Measurements from ENCODE around the gene MRPL28. TPM values are rescaled to one million over a fixed set of nuclear protein-coding genes. Genes with fewer than 3 reads are reported as not detected.
A peak's percentile ranks its signal among the peaks of the same experiment; 100 is the strongest.
"Not testable (repeated sequence)": the region's sequence is repeated elsewhere in the genome, so short reads cannot be mapped to it uniquely, and the experiment has no call there.

MRPL28 gene
- total RNA-seq, 1 donor from 2014 or later = 77.0 TPM

GRCh38 chr16:391885-392335 is 21.6 kb upstream of the MRPL28 start:
- peak; percentile 45 to 76 for DNase-seq (ENCODE audit: low read depth in 2 of 2)

DNA sequence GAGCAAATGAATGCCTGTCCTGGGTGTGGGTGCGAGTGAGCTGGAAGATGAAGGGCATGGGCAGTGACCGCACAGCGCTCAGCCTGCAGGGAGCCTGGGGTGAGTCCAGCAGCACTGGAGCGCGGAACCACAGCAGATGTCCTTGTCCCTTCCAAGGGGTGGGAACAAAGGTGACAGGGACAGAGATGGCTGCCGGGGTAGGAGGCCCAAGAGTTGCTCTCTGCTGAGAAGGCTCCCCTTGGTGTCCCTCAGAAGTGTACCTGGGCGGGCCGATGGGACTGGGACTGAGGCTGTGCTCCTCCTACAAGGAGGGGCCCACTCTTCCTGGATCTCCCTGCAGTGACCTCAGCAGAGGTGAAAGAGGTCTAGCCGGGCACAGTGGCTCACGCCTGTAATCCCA is 19.0 kb upstream of the MRPL28 start:
- no peak for DNase-seq (ENCODE audit: low read depth in 2 of 2)

GRCh38 chr16:387761-388666 is 17.7 kb upstream of the MRPL28 start:
- DNase-seq (ENCODE audit: low read depth in 2 of 2) = not testable (repeated sequence)

- DNase-seq (ENCODE audit: low read depth in 2 of 2) = no peak
Measured at GRCh38 chr16:386641-387156, 16.4 kb upstream of the MRPL28 start.

DNA sequence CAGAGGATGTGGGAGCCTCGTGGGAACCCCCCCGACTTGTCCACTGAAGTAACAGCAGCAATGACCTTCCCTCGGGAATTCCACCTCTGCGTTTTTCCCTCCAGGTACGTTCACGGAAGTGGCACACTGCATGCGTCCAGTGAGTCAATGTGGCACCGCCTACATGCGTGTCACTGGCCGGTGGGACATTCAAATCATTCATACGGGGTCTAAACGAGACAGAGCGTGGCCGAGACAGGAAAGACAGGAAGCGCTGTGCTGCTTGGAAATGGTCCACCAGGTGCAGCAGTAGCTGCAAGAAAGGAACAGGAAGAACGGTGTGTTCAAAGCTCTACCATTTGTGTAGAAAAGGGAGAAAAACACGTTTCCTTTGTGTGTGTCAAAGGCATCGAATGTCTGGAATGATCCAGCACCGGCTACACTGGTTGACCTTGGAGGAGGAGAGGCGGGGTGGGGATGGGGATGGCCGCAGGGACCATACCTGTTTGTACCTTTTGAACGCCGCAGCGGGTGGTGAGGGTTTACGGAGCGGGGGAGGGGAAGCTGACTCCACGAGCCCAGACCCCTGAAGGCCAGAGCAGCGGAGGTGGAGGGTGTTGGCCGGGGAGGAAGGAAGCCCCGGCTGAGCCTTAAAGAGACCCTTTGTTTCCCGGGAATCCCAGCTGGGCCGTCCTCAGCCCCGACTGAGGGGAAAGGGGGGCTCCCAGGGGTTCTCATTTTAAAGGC is 13.2 kb upstream of the MRPL28 start:
- peak; percentile 34 to 70 for DNase-seq (ENCODE audit: low read depth in 2 of 2)

DNA sequence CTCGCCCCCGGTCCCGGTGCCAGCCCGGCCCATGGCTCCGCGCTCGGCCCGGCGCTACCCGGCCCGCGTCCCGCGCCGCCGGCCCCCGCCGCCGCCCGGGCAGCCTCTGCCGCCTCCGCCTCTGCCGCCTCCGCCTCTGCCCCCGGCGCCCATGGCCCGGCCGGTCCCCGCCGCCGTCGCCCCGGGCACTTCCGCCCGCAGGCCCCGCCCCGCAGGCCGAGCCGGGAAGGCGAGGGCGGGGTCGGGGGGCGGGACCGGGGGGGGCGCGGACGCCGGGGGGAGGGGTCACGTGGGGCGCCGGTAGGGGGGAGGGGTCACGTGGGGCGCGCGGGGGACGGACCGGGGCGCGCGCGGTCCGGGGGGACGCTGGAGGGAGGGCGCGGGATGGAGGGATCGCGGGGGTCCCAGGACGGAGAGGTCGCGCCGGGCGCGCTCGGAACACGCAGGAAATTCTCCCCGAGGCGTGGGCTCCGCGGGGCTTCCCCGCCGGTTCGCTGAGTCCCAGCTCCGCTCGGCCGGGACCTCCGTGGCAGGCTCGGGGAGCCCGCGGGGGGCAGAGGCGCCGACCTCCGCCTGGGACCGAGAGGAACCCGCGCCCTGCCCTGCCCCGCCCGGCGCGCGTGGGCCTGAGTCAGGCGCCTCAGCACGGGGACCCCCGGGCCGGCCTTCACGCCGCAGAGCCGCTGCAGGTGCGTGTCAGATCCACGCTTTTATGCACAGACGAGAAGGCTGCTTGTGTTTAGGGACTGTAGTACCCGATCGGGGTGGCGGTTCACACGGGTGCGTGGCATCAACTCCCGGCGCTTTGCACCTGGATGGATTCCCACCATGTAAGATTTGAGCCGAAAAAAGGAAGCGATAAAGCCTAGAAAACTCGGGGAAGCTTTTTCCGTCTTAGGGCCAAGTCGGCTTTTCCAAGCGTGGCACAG is 11.7 kb upstream of the MRPL28 start, which contains the start of gene PGAP6:
Gene PGAP6, minus strand, starts transcription at position 190 of the 929 bp plus-strand sequence. Its CDS starts 157 bp downstream, at position 33.
- peak in 1 of 2 donors; percentile 56 for DNase-seq (ENCODE audit: low read depth in 2 of 2)

- DNase-seq (ENCODE audit: low read depth in 2 of 2) = peak in 1 of 2 donors; percentile 33
Measured at GRCh38 chr16:381012-381788, 10.9 kb upstream of the MRPL28 start.

DNA sequence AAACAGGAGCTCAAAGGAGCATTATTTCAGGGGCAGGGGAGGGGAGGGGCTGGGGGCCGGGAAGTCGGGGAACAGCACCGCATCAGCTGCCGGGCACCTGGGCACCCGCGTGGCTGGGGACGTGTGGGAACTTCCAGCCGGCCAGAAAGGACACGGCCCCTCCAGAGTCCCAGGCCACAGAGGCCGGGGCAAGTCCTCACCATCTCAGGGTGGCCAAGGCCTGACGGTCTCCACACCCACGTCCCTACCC is 10.3 kb upstream of the MRPL28 start:
- DNase-seq (ENCODE audit: low read depth in 2 of 2) = no peak

DNA sequence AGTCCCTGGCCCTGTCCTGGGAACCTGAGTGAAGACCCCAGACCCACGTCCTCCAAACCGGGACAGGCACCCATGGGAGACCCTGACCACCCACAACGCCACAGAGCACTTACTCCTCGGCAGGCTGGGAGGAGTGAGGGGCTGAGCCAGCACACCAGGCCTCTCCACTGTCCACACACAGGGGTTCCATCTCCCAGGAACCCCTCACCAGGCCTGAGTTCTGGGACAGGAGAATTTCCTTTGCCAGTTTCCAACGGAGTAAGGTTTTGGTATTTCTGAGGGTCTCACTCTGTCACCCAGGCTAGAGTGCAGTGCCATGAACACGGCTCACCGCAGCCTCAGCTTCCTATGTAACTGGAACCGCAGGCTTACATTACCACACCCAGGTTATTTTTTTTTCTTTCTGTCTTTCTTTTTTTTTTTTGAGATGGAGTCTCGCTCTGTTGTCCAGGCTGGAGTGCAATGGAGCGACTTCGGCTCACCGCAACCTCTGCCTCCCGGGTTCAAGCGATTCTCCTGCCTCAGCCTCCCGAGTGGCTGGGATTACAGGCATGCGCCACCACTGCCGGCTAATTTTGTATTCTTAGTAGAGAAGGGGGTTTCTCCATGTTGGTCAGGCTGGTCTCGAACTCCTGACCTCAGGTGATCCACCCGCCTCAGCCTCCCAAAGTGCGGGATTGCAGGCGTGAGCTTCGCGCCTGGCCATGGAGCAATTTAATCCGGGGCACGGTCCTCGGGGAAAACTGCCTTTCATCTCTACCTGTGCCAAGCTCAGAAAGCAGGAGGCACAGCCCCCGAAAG is 9.8 kb upstream of the MRPL28 start:
- DNase-seq (ENCODE audit: low read depth in 2 of 2) = no peak

DNA sequence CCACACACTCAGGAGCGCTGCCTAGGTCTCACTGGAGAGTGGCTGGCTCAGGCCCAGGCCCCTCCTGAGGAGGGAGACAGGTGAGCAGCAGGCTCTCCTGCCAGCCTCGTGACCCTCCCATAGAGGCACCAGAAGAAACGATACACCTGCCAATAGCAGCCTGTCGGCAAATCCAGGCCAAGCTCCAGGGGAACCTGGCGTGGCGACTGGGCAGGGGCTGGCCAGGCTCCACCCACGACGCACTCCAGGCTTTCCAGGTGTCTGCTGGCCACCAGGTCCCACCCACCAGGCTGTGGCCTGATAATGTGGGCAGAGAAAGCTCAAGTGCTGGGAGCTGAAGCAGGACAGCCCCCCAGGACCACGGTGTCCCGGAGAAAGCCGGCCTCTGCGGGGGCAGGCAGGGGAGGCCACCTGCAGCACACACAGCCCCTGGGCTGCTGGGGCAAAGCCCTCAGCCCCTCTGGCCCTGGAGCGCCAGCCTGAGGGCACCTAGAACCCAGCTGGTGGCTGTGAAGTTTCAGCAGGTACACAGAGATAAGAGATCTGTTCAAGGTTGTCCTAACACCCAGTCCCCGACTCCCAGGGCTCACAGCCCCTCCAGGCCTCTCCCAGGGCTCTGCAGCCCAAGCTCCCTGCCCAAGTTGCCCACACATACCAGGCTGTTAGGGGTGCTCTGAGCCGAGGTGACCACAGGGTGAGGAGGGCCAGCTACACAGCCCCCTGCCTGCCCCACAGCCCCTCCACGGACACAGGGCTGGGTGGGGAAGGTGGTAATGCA is 9.0 kb upstream of the MRPL28 start:
- no peak for DNase-seq (ENCODE audit: low read depth in 2 of 2)

DNA sequence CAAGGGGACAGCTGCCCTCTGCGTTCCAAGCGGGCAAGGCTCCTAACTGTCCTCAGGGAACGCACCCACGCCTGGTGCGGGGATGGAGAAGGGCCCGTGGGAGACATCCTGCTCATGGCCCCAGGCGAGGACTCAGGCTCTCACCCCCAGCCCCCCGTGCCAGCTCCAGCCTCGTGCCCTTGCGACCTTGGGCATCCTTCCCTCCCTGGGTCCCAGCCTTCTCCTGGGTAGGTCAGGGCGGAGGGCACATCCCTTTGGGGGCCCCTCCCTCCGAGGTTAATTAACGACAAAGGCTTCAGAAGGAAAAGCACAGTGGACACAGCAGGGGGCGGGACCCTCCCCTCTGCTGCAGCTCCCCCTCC is 8.5 kb upstream of the MRPL28 start:
- DNase-seq (ENCODE audit: low read depth in 2 of 2) = no peak

- not testable (repeated sequence) for DNase-seq (ENCODE audit: low read depth in 2 of 2)
Measured at GRCh38 chr16:378113-378820, 7.9 kb upstream of the MRPL28 start.

- DNase-seq (ENCODE audit: low read depth in 2 of 2) = no peak
Measured at GRCh38 chr16:377419-377951, 7.1 kb upstream of the MRPL28 start.

GRCh38 chr16:376817-377418 is 6.6 kb upstream of the MRPL28 start:
- no peak for DNase-seq (ENCODE audit: low read depth in 2 of 2)

GRCh38 chr16:375927-376816 is 5.8 kb upstream of the MRPL28 start:
- no peak for DNase-seq (ENCODE audit: low read depth in 2 of 2)

DNA sequence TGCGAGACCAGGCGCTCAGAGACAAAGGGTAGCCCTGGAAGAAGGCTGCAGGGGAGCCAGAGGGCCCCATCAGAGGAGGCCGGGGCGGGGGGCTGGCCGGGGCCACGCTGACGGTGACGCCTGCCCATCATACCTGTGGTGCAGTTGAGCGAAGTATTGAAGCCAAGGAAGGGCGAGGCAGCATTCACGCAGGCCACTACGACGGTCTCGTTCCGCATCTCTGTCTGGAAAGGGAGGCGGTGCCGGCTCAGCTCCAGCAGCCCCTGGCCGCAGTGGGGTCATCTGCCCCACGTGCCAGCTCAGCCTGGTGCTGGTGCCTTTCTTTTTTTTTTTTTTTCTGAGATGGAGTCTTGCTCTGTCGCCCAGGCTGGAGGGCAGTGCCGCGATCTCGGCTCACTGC is 4.9 kb upstream of the MRPL28 start:
- DNase-seq (ENCODE audit: low read depth in 2 of 2) = no peak

GRCh38 chr16:374616-374926 is 4.2 kb upstream of the MRPL28 start:
- no peak for DNase-seq (ENCODE audit: low read depth in 2 of 2)
